Endothelial cell of hepatic sinusoid (primary cell): Measurements from ENCODE around the gene DIPK1B.
"Not testable (repeated sequence)": the region's sequence is repeated elsewhere in the genome, so short reads cannot be mapped to it uniquely, and the experiment has no call there.

Experiments
- in situ Hi-C: cut with HindIII; loops from 2 replicates; pipeline ENCODE4 v1.10.0; 2017; ENCODE audit warnings: low sequenced_read_pairs

DIPK1B gene

GRCh38 chr9:136696502-136696901 is 15.9 kb upstream of the DIPK1B start:
- in situ Hi-C loops = no loop called here

DNA sequence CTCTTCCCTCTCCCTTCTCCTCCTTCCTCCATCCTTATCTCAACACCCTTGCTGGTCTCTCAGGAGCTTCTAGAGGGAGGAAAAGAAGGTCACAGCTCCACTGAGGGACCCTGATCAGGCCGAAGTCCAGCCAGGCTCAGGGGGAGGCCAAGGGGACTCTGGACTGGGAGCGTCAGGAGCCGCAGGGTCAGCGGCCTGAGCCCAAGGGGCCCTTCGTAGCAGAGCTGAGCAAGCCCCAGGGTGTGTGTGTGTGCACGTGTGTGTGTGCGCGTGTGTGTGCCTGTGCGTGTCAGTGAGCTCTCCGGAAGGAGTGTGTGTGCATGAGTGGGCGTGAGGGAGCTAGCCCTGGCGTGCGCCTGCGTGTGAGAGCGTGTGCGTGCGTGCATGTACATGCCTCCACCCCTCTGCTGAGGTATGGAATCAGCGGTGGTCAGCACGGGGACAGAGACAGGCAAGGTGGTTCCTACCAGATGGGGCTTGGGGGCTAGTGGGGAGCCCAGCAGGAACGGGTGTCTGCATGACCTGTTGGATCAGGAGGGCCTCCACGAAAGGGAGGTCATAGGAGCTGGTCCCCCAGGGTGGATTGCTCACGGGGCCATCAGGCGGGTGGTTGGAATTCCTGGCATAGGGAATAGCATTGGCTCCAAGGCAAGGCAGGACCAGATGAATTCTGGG is 15.1 kb upstream of the DIPK1B start:
- in situ Hi-C loops = no loop called here

GRCh38 chr9:136697821-136698526 is 14.4 kb upstream of the DIPK1B start:
- in situ Hi-C loops = no loop called here

DNA sequence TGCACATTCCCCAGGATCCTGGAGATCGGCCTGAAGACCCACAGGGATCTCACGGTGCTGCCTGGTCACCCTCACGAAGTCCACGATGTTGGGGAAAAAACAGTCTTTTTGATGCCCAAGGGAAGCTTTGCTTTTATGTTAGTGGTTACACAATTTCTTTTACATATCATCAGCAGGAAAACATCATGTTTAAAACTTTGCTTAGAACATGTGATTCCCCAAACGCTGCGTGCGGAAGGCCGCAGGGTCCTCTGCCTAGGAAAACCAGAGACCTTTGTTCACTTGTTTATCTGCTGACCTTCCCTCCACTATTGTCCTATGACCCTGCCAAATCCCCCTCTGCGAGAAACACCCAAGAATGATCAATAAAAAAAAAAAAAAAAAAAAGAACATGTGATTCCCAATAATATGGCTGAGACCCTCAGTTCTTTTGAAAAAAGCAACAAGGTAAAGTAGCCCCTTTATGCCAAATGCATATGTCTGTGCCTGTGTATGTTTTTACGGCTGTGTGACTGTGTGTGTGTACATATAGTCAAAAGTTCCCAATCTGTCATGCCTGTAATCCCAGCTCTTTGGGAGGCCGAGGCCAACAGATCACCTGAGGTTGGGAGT is 13.6 kb upstream of the DIPK1B start:
- in situ Hi-C loops = no loop called here

DNA sequence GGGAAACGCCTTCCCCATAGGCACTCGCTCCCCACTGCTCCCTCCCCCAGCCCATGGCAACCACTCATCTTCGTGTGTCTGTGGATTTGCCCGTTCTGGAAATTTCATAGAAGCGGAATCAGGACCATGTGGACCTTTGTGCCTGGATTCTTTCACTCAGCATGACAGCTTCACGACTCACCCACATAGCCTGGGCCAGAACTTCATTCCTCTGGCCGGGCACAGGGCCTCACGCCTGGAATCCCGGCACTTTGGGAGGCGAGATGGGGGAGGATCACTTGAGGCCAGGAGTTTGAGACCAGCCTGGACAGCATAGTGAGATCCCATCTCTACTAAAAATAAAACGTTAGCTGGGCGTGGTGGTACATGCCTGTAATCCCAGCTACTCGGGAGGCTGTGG is 12.1 kb upstream of the DIPK1B start:
- in situ Hi-C loops = no loop called here

DNA sequence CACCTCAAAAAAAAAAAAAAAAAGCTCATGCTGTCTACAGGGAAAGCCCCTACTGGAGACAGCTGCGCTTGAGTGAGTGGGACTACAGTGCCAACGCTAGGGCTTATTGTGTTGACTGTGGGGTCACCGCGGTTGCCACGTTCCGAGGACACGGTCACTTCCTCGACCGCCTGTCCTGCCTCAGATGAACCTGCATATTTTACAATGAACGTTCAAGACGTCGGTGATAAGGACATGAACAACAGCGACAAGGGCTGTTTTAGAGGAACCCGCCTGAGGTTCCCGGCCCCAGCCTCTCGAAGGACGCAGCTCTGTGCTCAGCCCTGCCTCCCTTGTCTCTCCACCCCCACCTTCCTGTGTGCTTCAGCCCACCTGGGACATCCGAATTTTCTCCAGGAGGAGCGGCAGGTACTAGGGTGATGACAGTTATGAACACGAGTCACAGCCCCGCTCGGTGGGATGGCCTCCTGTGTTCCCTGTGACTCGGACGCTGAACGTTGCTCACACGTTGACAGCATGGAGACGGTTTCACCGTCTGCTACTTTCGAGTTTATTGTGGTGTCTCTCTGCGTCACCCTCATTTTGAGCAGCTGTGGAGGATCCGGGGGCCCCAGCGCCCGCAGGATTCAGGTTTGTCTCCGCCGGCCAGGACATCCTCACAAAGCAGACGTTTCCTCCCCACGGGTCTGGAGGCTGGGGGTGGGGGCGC is 11.3 kb upstream of the DIPK1B start:
- in situ Hi-C loops = no loop called here

GRCh38 chr9:136701668-136702053 is 10.7 kb upstream of the DIPK1B start:
- in situ Hi-C loops = no loop called here

DNA sequence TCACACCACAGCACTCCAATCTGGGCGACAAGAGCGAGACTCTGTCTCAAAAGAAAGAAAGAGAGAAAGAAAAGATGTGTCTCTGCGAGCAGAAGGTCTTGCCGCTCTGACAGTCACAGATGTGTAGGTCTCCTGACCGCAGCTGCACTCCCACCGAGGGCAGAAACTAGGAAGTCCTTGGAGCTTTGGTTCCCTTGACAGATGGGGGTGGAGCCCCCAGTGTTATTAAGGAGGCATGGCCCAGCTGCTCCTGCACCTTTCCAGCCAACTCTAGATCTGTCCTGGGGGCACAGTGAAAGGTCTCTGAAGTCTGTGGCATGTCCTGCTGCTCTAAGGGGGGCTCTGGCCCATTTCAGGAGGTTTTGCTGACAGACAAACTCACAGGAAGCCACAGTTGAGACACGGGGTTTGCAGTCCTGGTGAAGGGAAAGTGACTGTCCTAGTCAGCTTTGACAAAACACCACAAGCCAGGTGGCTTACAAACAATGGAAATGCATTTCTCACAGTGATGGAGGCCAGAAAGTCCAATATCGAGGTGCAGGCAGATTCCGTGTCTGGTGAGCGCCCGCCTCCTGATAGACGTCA is 9.0 kb upstream of the DIPK1B start:
- in situ Hi-C loops = no loop called here

DNA sequence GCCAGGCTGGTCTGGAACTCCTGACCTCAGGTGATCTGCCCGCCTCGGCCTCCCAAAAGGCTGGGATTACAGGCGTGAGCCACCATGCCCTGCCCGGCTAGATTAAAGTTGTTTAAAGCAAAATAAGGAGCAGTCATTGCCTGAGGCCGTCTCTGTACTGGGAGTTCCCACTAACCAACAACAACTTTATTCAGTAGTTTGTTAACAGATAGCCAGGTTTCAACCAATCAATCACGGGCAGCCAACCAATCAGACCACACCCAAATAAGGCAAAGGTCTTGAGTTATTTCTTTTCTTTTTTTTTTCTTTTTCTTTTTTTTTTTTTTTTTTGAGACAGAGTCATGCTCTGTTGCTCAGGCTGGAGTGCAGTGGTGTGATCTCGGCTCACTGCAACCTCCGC is 7.6 kb upstream of the DIPK1B start:
- in situ Hi-C loops = not testable (repeated sequence)

- in situ Hi-C loops = no loop called here
Measured at GRCh38 chr9:136705564-136705963, 6.8 kb upstream of the DIPK1B start.

- in situ Hi-C loops = no loop called here
Measured at GRCh38 chr9:136707011-136707410, 5.4 kb upstream of the DIPK1B start.

GRCh38 chr9:136707849-136708517 is 4.4 kb upstream of the DIPK1B start:
- in situ Hi-C loops = no loop called here

DNA sequence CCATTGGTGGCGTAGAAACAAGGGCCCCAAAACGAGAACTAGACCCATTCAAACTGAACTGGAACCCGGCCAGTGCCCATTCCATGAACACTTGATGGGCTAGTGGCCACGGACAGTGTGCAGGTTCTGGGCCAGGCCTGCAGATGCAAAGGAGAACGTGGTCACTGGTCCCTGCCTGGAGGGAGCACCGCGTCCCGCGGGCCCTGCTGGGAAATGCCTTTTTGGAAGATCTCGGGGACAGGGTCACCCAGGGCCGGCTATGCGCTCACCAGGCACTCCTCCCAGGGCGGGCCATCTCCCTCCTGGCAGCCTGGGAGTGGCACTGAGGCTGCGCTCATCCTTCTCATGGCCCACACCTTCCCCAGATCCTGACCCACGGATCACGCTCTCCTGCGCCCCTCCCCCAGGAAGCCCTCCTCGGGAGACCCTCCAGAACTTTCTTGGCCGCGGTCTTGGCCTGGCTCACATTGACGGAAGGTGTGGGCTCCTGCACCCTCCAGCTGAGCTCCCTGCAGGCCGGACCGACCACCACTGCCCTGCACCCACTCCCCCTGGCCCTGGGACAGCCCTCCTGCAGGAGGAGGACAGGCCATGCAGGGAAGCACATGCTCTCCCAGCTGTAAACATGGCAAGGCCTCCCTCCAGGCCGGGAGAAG is 2.8 kb upstream of the DIPK1B start:
- in situ Hi-C loops = loop anchor here (5.0 kb wide), 3 partner anchors 52 to 222 kb away; no protein-coding TSS in a partner anchor

- in situ Hi-C loops = loop anchor here (5.0 kb wide), 3 partner anchors 53 to 223 kb away; no protein-coding TSS in a partner anchor
Measured at GRCh38 chr9:136710543-136710942, 1.8 kb upstream of the DIPK1B start.

- in situ Hi-C loops = loop anchor here (5.0 kb wide), 3 partner anchors 54 to 224 kb away; no protein-coding TSS in a partner anchor
Measured at GRCh38 chr9:136711219-136711648, 1.1 kb upstream of the DIPK1B start.

DNA sequence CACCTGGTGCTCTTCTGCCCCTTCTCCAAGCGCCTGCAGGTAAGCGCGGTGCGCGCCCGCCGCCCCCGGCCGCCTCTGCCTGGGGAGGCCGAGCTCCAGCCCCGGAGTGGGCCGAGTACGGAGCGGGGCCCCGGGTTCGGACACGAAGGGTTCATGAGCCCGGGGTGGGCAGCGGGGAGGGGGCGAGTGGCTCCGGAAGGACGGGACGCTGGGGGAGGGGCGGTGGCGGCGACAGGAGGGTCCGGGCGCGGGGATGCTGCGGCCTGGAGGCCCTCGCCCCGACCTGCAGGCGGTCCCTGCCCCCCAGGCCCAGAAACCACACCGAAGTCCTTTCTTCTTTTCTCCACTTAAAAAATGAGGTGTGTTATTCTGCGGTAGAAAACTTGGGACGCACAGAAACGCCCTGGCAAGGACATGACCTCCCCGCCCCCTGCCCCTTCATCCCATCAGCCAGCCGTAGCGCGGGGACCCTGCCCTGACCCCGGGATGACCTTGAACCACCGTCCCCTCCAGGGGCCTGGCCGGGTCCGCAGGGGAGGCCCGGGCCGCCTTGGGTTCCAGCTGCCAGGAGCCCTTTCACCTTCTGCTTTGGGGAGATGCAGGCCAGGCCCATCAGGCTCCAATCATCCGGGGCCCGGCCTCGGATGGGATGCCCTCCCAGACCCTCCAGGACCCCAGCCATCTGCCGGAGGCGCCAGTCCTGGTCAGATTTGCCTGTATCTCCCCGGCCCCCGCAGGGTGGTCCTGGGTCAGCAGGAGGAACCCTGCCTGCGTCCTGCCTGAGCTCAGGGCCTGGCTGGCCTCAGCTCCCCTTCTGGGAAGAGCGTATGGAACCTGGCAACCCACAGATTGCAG is 545 bp downstream of the DIPK1B start:
- in situ Hi-C loops = loop anchor here (5.0 kb wide), 3 partner anchors 54 to 226 kb away; no protein-coding TSS in a partner anchor

DNA sequence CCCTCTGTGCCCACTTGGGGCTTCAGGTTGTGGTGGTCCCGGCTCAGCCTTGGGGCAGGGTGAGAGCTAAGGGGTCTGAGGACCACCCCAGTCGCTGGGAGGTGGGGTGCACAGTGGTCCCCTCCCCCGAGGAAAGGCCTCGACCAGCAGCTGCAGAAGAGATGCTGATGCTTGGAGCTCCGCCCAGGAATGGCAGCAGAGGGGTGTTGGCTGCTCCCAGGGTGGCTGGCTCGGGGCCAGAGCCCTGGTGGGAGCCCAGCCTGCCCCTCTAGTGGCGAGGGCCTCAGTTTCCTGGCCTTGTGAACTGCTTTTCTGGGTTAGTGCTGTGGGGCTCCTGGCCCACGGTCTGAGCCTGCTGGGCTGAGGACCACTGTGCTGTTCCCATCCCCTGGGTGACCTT is 1.2 kb downstream of the DIPK1B start:
- in situ Hi-C loops = loop anchor here (5.0 kb wide), 3 partner anchors 54 to 226 kb away; no protein-coding TSS in a partner anchor

GRCh38 chr9:136714096-136714892 is 1.9 kb downstream of the DIPK1B start:
- in situ Hi-C loops = loop anchor here (5.0 kb wide), 3 partner anchors 53 to 227 kb away; no protein-coding TSS in a partner anchor
